Suprapubic skin (tissue), 4 donors: ENCODE results near the gene NEK10. TPM values are rescaled to one million over a fixed set of nuclear protein-coding genes. Genes with fewer than 3 reads are reported as not detected.

Experiments
- DNase-seq, 2 donors: peaks; one replicate each; pipeline ENCODE4 v3.0.0-alpha.2; 2019; ENCODE audit warnings: low spot score in 2 of 2
- H3K27ac ChIP-seq: fragments of 200-600 bp; sonication (generic); one replicate; pipeline ENCODE4 v1.5.1; 2019
- H3K27me3 ChIP-seq: fragments of 200-600 bp; sonication (generic); one replicate; pipeline ENCODE4 v1.5.1; 2019
- H3K36me3 ChIP-seq: fragments of 200-600 bp; sonication (generic); one replicate; pipeline ENCODE4 v1.5.1; 2019
- H3K4me1 ChIP-seq: fragments of 200-600 bp; sonication (generic); one replicate; pipeline ENCODE4 v1.5.1; 2019
- H3K4me3 ChIP-seq: fragments of 200-600 bp; sonication (generic); one replicate; pipeline ENCODE4 v1.5.1; 2019; ENCODE audit warnings: mild to moderate bottlenecking
- H3K9me3 ChIP-seq: fragments of 200-600 bp; sonication (generic); one replicate; pipeline ENCODE4 v1.5.1; 2019
- EP300 ChIP-seq: sonication (generic); formaldehyde crosslinking; IDR thresholded peaks from one replicate; pipeline ENCODE4 v1.6.1; 2017; ENCODE audit warnings: antibody characterized with exemption
- POLR2A ChIP-seq, 2 donors: fragments of 450-650 bp; IDR thresholded peaks; one replicate each; pipeline ENCODE4 v1.6.1; 2017; ENCODE audit warnings: antibody characterized with exemption in 2 of 2, mild to moderate bottlenecking in 2 of 2, moderate library complexity in 2 of 2
- POLR2AphosphoS5 ChIP-seq, 3 donors: sonication (generic); formaldehyde crosslinking; IDR thresholded peaks; one replicate each; pipeline ENCODE4 v1.6.1; 2017; ENCODE audit warnings: antibody characterized with exemption in 3 of 3
- WGBS: methylation state at CpG from one replicate; pipeline ENCODE4 v1.1.5; 2018; 5-methylcytosine and 5-hydroxymethylcytosine counted together
- total RNA-seq, 4 donors: library from RNA; depleted of rRNA; stranded (reverse); fragments of >200 nt; gene quantifications; one replicate each; pipeline ENCODE4 v1.1.0, GENCODE V29; 2016
- TF ChIP-seq, protein P1 (sequence below), 2 donors: fragments of 200-600 bp in 1 of 2; fragments of 450-650 bp in 1 of 2; sonication (generic) in 1 of 2; IDR thresholded peaks; one replicate each; pipeline ENCODE4 v1.5.1; 2016 to 2019; ENCODE audit warnings: antibody characterized with exemption in 2 of 2, mild to moderate bottlenecking in 1 of 2, moderate library complexity in 1 of 2

Gene NEK10
- total RNA-seq, 4 donors from 2014 or later, result 2.4 to 3.4 (median 3.0) TPM; not detected in 1

DNA sequence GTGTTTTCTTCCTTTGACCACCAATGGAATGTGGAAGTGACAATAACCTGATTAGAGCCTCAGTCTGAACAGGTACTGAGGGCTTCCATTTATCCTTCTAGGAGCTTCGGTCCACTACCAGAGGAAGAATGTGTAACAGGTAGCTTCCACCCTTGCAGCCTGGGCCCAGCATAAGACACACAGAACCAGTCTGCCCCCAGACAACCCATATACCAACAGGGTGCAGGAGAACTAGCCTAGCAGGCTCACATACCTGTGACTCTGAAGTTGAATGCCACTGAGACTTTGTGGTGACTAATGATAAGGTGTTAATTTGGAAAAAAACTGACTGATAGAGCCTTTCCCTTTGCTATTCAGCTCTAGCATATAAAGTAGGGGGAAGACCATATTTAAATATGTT is 166.2 kb downstream of the NEK10 start:
- H3K4me1 ChIP-seq, result no peaks in the 10 kb centered on the region
- TF ChIP-seq EP300 (no peak), POLR2A (IDR thresholded peaks at IDR 0.05) (no peak), POLR2AphosphoS5 (IDR thresholded peaks at IDR 0.05) (no peak)
- TF ChIP-seq, protein P1, sequence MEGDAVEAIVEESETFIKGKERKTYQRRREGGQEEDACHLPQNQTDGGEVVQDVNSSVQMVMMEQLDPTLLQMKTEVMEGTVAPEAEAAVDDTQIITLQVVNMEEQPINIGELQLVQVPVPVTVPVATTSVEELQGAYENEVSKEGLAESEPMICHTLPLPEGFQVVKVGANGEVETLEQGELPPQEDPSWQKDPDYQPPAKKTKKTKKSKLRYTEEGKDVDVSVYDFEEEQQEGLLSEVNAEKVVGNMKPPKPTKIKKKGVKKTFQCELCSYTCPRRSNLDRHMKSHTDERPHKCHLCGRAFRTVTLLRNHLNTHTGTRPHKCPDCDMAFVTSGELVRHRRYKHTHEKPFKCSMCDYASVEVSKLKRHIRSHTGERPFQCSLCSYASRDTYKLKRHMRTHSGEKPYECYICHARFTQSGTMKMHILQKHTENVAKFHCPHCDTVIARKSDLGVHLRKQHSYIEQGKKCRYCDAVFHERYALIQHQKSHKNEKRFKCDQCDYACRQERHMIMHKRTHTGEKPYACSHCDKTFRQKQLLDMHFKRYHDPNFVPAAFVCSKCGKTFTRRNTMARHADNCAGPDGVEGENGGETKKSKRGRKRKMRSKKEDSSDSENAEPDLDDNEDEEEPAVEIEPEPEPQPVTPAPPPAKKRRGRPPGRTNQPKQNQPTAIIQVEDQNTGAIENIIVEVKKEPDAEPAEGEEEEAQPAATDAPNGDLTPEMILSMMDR (IDR thresholded peaks at IDR 0.05), result no peak
- H3K4me3 ChIP-seq, result no peak overlapping the region
- WGBS, result 91% methylated on average over 1 of the region's 1 CpG
- no peaks in the 10 kb centered on the region for H3K27me3 ChIP-seq
- no peaks in the 10 kb centered on the region for H3K9me3 ChIP-seq
- no peaks in the 10 kb centered on the region for H3K36me3 ChIP-seq
- no peak overlapping the region for H3K27ac ChIP-seq
- DNase-seq, result no peak

DNA sequence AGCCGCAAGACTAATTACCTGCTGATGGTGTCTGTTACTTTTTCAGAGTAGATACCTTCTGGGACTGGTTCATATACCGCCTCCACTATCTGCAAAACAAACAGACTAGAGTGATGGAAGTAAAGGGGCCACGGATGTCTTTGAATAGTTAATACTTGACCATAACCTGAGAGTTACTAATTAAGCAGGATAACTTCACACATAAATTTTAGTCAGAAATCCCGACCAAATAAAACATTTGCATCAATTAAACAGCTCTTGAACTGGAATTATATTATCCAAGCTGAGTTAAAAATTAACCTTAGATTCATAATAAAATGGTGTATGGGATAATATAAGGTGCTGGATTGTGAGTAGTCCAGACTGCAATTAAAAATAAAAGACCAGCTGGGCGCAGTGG is 167.7 kb downstream of the NEK10 start:
- DNase-seq, result no peak
- no peaks in the 10 kb centered on the region for H3K4me1 ChIP-seq
- no peaks in the 10 kb centered on the region for H3K9me3 ChIP-seq
- no peaks in the 10 kb centered on the region for H3K36me3 ChIP-seq
- no peak overlapping the region for H3K27ac ChIP-seq
- H3K27me3 ChIP-seq, result no peaks in the 10 kb centered on the region
- 74% methylated on average over 5 of the region's 5 CpGs for whole genome bisulfite sequencing
- H3K4me3 ChIP-seq, result no peak overlapping the region
- TF ChIP-seq EP300 (no peak), POLR2AphosphoS5 (IDR thresholded peaks at IDR 0.05) (no peak), POLR2A (IDR thresholded peaks at IDR 0.05) (no peak)
- TF ChIP-seq, protein P1 (IDR thresholded peaks at IDR 0.05), result no peak

DNA sequence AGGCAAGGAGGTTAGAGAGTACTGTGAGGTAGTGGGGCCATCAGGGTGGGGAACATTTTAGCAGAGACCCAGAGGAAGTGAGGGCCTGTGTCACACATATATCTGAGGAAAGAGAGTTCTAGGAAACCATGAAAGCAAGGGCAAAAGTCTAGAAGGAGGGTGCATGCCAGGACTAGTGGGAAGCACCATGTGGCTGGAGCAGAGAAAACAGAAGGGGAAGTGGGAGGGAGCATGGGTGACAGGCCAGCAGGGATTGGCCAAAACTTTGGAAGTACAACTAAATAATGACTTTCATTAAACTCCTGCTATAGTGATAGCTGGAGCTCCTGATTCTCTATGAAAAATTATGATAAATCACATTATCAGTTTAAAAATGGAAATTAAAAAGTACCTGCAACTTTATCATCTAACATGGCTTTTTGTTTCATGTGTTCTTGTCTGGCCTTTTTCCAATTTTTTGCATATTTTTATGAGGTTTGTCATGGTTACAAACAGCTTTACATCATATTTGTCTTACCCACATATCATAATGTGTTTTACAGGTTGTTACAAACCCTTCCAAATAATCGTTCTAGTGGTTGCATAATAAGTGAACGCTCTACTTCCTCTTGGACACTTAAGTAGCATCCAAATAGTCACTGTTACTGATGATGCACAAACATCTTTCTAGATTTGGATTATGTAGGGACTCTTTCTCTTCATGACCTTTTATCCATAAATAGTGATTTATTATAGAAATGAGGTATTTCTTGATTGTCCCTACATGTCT is 168.3 kb downstream of the NEK10 start:
- H3K9me3 ChIP-seq, result no peaks in the 10 kb centered on the region
- no peaks in the 10 kb centered on the region for H3K36me3 ChIP-seq
- no peak overlapping the region for H3K27ac ChIP-seq
- no peak for DNase-seq
- WGBS, result 45% methylated on average over 2 of the region's 2 CpGs
- H3K4me3 ChIP-seq, result no peak overlapping the region
- TF ChIP-seq, protein P1 (IDR thresholded peaks at IDR 0.05), result no peak
- TF ChIP-seq POLR2AphosphoS5 (IDR thresholded peaks at IDR 0.05), result no peak
- TF ChIP-seq POLR2A (IDR thresholded peaks at IDR 0.05), result no peak
- no peak for TF ChIP-seq EP300
- H3K27me3 ChIP-seq, result no peaks in the 10 kb centered on the region
- no peaks in the 10 kb centered on the region for H3K4me1 ChIP-seq

DNA sequence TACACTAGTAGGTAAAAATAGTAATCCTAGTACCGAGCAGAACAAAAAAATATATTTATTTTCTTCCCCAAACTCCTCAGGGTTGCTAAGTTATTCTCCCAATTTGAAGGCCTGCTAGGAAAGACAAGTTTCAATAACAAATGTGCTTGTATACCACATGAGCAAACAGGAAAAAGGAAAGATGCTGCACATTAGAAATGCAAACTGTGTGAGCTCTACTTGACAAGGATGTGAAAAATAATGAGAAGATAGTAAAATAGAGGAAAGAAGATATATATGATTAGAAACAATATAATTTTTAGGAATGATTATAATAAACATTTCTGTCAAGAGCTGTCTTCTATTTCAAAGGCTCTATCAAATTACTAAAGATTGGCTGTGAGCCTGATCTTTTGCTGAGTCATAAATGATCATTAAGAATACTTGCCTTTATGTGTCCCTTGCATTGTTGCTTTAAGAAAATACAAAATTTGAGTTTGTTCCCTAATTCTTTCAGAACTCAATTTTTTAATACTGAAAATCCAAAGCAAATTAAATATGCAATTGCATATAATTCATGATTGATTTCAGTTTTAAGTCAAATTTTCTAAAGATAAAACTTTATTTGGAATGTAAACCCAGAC is 174.2 kb downstream of the NEK10 start:
- Histone ChIP-seq H3K4me3 (no peak overlapping the region), H3K4me1 (no peaks in the 10 kb centered on the region), H3K27me3 (no peaks in the 10 kb centered on the region), H3K9me3 (no peaks in the 10 kb centered on the region), H3K36me3 (no peaks in the 10 kb centered on the region), H3K27ac (no peak overlapping the region)
- DNase-seq, result no peak
- WGBS, result 33% methylated on average over 1 of the region's 1 CpG
- no peak for TF ChIP-seq POLR2AphosphoS5 (IDR thresholded peaks at IDR 0.05)
- TF ChIP-seq POLR2A (IDR thresholded peaks at IDR 0.05), result no peak
- TF ChIP-seq, protein P1 (IDR thresholded peaks at IDR 0.05), result no peak
- no peak for TF ChIP-seq EP300

DNA sequence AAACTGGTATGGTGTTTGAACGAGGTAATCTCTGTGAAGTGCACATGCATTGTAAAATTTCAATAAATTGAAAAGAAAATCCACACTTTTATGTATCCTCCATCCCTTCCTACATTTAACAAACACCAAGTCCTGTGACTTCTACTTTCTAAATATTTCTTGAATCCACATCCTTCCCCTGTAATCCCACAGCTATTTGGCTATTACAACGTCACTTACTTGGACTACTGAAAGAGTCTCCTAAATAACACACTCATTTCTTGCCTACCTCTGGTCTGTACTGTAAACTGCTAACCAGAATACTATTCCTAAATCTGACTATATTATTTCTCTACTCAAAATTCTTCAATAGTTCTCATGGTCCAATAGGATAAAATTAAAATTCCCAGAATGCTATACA is 176.1 kb downstream of the NEK10 start:
- WGBS, result 75% methylated on average over 2 of the region's 2 CpGs
- Histone ChIP-seq H3K27ac (no peak overlapping the region), H3K4me3 (no peak overlapping the region), H3K36me3 (no peaks in the 10 kb centered on the region), H3K4me1 (no peaks in the 10 kb centered on the region), H3K9me3 (no peaks in the 10 kb centered on the region), H3K27me3 (no peaks in the 10 kb centered on the region)
- no peak for DNase-seq
- TF ChIP-seq EP300 (no peak), POLR2AphosphoS5 (IDR thresholded peaks at IDR 0.05) (no peak), POLR2A (IDR thresholded peaks at IDR 0.05) (no peak)
- TF ChIP-seq, protein P1 (IDR thresholded peaks at IDR 0.05), result no peak
